AG09319 (cell line): ENCODE results near the gene PARK7.
A peak's percentile ranks its signal among the peaks of the same experiment; 100 is the strongest.

Experiments
- DNase-seq: peaks from one replicate; pipeline ENCODE4 v3.0.0-alpha.2; 2010; ENCODE audit warnings: low read depth; ENCODE audit errors: extremely low read depth
- CTCF ChIP-seq: IDR thresholded peaks from 2 replicates; pipeline ENCODE4 v1.5.1; 2011; ENCODE audit warnings: low read depth, mild to moderate bottlenecking, inconsistent platforms, low read length, moderate library complexity

Gene PARK7

GRCh38 chr1:7971024-7971423 lies 9.5 kb downstream of the PARK7 start:
- no peak for TF ChIP-seq CTCF
- DNase-seq = no peak

- no peak for DNase-seq
- no peak for TF ChIP-seq CTCF
These were observed 10.8 kb downstream of the PARK7 start for GRCh38 chr1:7972285-7972684.

- no peak for TF ChIP-seq CTCF
- DNase-seq = no peak
These were observed 11.6 kb downstream of the PARK7 start for GRCh38 chr1:7973086-7973485.

GRCh38 chr1:7975212-7975865 lies 13.8 kb downstream of the PARK7 start:
- peak; percentile 90 for TF ChIP-seq CTCF
- DNase-seq = peak; percentile 28

- TF ChIP-seq CTCF = no peak
- no peak for DNase-seq
These were observed 19.5 kb downstream of the PARK7 start for GRCh38 chr1:7980984-7981383.

- no peak for TF ChIP-seq CTCF
These were observed 21.7 kb downstream of the PARK7 start for GRCh38 chr1:7983086-7983778.

GRCh38 chr1:7984811-7985210 lies 23.3 kb downstream of the PARK7 start:
- no peak for DNase-seq
- TF ChIP-seq CTCF = no peak

More at GRCh38 chr1:7983086-7983778, 21.7 kb downstream of the PARK7 start:
- DNase-seq = no peak
